Measurements from ENCODE around the gene NLE1. TPM values are rescaled to one million over a fixed set of nuclear protein-coding genes. Genes with fewer than 3 reads are reported as not detected.

NLE1 gene
- total and polyA plus RNA-seq, 12 donors: 1.8 to 7.5 (median 4.2) TPM

- H3K9me3 ChIP-seq: no peaks in the 10 kb centered on the region
- WGBS, 2 donors: 77 to 83% methylated on average over 11 of the region's 11 CpGs
- DNase-seq (no peak), ATAC-seq (no peak)
- peaks cover 0 to 62% (median 10%) of the 10 kb centered on the region in 9 donors for H3K4me1 ChIP-seq
- H3K4me3 ChIP-seq: peak overlapping the region in 4 of 10 donors; percentile 53 to 57 (median 54)
- peak overlapping the region in 1 of 10 donors; percentile 98 for H3K27ac ChIP-seq
- intact Hi-C loops (cut with DNase I): no loop called here
- H3K36me3 ChIP-seq: peaks cover 0 to 32% (median 0%) of the 10 kb centered on the region in 9 donors
- TF ChIP-seq CTCF (IDR thresholded peaks at IDR 0.05): no peak
- no peaks in the 10 kb centered on the region for H3K27me3 ChIP-seq
Measured at GRCh38 chr17:35149941-35150340, 7.8 kb upstream of the NLE1 start.

- Histone ChIP-seq H3K4me3 (peak overlapping the region; percentile 15 to 57 (median 48)), H3K9me3 (no peaks in the 10 kb centered on the region), H3K27ac (peak overlapping the region; percentile 76 to 98 (median 88)), H3K36me3 (peaks cover 0 to 24% (median 0%) of the 10 kb centered on the region in 9 donors), H3K27me3 (no peaks in the 10 kb centered on the region), H3K4me1 (peaks cover 0 to 62% (median 10%) of the 10 kb centered on the region in 9 donors)
- TF ChIP-seq CTCF (IDR thresholded peaks at IDR 0.05): peak in 2 of 9 donors; percentile 5 to 23
- intact Hi-C loops (cut with DNase I): no loop called here
- DNase-seq: peak in 1 of 2 donors; percentile 26
- ATAC-seq: peak; percentile 21 to 62 (median 34)
- WGBS, 2 donors: 30 to 35% methylated on average over 9 of the region's 9 CpGs
Measured at GRCh38 chr17:35148144-35148543, 6.0 kb upstream of the NLE1 start.

- H3K27me3 ChIP-seq: no peaks in the 10 kb centered on the region
- H3K36me3 ChIP-seq: peaks cover 0 to 17% (median 0%) of the 10 kb centered on the region in 9 donors
- TF ChIP-seq CTCF (IDR thresholded peaks at IDR 0.05): no peak
- DNase-seq (peak; percentile 58 to 81), ATAC-seq (peak; percentile 85 to 94 (median 90))
- H3K4me1 ChIP-seq: peaks cover 0 to 57% (median 11%) of the 10 kb centered on the region in 9 donors
- H3K27ac ChIP-seq: peak within 1 kb of the TSS; percentile 76 to 98 (median 88)
- intact Hi-C loops (cut with DNase I): no loop called here
- H3K9me3 ChIP-seq: no peaks in the 10 kb centered on the region
- H3K4me3 ChIP-seq: peak within 1 kb of the TSS; percentile 15 to 57 (median 48)
- WGBS, 2 donors: 31 to 58% methylated on average over 4 of the region's 4 CpGs
Measured at GRCh38 chr17:35147375-35147905, 5.3 kb upstream of the NLE1 start, which contains the start of gene UNC45B. Gene UNC45B (plus strand): TSS chr17:35147817. CDS start chr17:35148264, 447 bp downstream.

- Histone ChIP-seq H3K27me3 (no peaks in the 10 kb centered on the region), H3K9me3 (no peaks in the 10 kb centered on the region), H3K36me3 (peaks cover 0 to 6% (median 0%) of the 10 kb centered on the region in 9 donors), H3K27ac (peak overlapping the region; percentile 76 to 98 (median 88)), H3K4me1 (peaks cover 3 to 63% (median 17%) of the 10 kb centered on the region in 9 donors), H3K4me3 (no peak overlapping the region)
- intact Hi-C loops (cut with DNase I): no loop called here
- TF ChIP-seq CTCF (IDR thresholded peaks at IDR 0.05): no peak
- ATAC-seq: peak in 2 of 8 donors; percentile 7 to 10
- DNase-seq: no peak
- WGBS, 2 donors: 47 to 51% methylated on average over 4 of the region's 4 CpGs
Measured at GRCh38 chr17:35146214-35146833, 4.2 kb upstream of the NLE1 start.

Data from heart right ventricle (tissue), 16 donors.